HG02885 (cell line): Measurements from ENCODE around the gene STIM1.
A peak's percentile ranks its signal among the peaks of the same experiment; 100 is the strongest.
"Not testable (repeated sequence)": the region's sequence is repeated elsewhere in the genome, so short reads cannot be mapped to it uniquely, and the experiment has no call there.

Experiments
- ATAC-seq: cut with Tn5 transposase; IDR thresholded peaks from one replicate; pipeline ENCODE4 v1.9.1; 2021; ENCODE audit warnings: mild to moderate bottlenecking; ENCODE audit not compliant: unreplicated experiment, poor library complexity

Gene STIM1

GRCh38 chr11:3854977-3855807 lies at the start of gene STIM1:
Gene STIM1 (plus strand): TSS chr11:3855664. CDS start chr11:3856271, 607 bp downstream.
- ATAC-seq = peak; percentile 67

DNA sequence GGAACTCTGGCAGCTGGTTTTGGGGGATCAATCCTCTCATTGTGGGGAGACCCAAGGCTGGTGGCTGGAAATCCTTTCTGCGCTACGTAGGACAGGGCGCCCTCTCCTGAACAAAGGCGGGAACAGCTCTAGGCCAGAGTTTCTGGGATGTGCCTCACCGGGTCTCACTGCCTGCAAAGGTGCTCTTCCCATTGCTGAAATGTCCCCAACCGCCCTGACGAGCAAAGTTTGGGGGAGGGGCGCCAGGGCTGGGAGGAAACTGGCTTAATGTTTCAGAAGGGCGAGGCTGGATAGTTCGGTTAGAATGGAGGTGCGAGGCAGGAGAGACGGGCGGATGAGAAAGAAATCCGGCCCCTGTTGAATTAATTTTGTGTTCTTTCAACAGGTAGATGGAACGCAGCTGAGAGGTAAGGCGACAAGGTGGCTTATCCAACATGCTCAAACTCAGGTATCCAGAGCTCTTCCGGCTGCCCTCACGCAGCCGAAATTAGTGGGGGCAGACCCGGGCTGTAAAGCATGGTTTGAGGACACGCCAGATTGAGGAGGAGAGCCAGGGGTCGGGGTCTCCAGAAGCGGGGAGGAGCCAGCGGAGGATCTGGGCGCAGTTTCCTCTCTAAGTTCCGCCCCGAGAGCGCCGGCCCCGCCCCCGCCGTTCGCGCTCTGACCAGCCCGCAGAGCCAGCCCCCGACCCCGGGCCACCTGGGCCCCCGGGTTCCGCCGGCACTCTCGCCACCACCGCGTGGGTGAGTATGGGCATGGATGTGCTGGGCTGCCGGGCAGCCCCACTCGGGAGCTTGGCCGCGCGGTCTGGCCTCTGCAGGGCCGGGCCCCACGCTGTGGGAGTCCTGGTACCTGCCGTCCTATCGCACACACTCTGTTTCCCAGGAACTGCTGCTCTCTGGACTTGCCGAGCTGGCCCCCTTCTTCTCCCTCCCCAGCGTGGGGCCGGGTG lies 47.3 kb upstream of the STIM1 start, which contains the start of gene PGAP2:
TSS of gene PGAP2 (plus strand) at position 652 of the 952 bp plus-strand sequence. CDS start 2,700 bp downstream, outside the sequence.
- peak; percentile 73 for ATAC-seq

GRCh38 chr11:3808861-3809623 lies 46.4 kb upstream of the STIM1 start:
- peak; percentile 78 for ATAC-seq

DNA sequence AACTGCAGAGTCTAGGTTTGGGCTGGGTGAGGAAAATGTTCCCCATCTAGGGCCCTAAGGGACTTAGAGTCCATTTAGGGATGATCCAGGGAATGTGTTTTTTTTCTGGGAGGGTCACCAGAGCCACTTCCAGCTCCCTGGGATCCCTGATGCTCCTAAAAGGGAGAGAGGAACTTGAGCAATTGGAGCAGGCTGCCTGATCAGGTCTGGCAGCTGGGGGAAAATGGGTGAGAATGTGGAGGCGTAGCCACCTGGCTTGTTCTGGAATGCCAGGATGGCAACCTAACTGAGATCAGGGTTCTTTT lies 45.9 kb upstream of the STIM1 start:
- ATAC-seq = no peak

GRCh38 chr11:3810446-3810845 lies 45.0 kb upstream of the STIM1 start:
- ATAC-seq = no peak

DNA sequence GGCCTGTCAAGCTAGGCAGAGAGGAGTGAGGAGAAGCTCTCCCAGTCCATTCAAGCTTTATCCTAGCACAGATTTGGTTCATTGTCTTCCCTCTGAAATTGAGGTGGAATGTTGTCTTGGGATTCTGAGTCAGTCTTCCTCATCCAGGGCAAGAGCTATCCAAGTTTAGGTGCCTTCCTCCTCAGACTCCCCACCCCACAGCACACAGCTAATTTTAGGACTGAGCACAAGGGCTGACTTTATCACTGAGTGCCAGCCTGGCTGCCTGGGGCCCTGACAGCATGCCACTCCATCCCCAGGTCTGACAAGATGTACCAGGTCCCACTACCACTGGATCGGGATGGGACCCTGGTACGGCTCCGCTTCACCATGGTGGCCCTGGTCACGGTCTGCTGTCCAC lies 44.5 kb upstream of the STIM1 start:
- no peak for ATAC-seq

GRCh38 chr11:3814832-3815231 lies 40.6 kb upstream of the STIM1 start:
- not testable (repeated sequence) for ATAC-seq

DNA sequence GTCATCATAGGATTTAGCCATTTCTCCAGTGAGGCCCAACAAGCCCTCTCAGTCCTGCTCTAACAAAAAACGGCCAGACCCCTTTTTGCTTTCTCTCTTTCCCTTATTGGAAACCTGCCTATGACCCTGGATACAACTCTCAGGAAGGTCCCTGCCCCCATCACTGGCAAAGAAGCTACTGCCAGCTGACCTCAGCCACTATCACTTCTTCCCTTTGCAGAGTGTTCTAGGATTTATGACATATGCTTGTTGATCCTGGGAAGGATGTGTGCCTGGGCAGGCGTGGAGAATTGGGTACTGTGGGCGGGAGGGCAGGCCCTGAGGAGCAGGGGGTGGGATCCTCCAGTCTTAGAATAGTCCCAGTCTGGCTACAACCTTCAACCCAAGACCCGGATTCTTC lies 39.6 kb upstream of the STIM1 start:
- ATAC-seq = no peak

GRCh38 chr11:3816673-3817072 lies 38.8 kb upstream of the STIM1 start:
- ATAC-seq = no peak

- no peak for ATAC-seq
Measured at GRCh38 chr11:3817181-3817800, 38.2 kb upstream of the STIM1 start.

GRCh38 chr11:3820971-3821370 lies 34.5 kb upstream of the STIM1 start:
- ATAC-seq = no peak

GRCh38 chr11:3822312-3822711 lies 33.2 kb upstream of the STIM1 start:
- ATAC-seq = no peak

DNA sequence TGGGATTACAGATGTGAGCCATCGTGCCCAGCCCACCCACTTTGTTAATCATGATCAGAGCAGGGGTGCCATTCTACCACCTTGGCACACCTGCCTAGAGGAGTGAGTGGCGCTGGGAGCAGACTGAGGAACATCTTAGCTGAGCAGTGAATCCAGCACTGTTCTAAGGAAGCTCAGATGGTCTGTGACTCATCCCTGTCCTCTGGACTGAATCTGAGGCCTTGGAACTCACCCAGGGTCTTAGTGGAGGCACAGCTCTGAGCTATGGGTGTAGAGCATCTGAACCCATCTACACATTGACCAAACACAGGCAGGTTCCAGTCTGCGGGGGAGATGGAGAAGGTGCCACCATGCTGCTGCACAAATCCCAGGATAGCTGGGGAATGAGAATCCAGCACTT lies 32.2 kb upstream of the STIM1 start:
- ATAC-seq = no peak

DNA sequence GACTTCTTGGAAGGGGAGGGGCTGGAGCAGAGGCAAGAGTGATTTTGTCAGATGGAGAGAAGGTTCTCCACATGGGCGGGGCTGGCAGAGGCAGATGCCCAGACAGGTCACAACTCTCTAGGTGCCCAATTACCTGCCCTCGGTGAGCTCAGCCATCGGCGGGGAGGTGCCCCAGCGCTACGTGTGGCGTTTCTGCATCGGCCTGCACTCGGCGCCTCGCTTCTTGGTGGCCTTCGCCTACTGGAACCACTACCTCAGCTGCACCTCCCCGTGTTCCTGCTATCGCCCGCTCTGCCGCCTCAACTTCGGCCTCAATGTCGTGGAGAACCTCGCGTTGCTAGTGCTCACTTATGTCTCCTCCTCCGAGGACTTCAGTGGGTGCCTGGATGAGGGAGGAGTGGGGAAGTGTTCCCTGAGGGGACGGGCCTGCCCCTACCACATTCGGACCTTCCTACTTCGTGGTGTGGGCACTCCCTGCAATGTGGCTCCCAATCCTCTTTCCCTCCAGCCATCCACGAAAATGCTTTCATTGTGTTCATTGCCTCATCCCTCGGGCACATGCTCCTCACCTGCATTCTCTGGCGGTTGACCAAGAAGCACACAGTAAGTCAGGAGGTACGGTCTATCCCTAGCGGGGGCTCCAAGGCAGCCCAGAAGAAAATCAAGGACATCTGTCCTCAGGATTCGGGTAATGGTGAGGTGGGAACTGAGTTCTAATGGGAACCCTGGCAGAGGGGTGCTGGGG lies 31.5 kb upstream of the STIM1 start:
- no peak for ATAC-seq

DNA sequence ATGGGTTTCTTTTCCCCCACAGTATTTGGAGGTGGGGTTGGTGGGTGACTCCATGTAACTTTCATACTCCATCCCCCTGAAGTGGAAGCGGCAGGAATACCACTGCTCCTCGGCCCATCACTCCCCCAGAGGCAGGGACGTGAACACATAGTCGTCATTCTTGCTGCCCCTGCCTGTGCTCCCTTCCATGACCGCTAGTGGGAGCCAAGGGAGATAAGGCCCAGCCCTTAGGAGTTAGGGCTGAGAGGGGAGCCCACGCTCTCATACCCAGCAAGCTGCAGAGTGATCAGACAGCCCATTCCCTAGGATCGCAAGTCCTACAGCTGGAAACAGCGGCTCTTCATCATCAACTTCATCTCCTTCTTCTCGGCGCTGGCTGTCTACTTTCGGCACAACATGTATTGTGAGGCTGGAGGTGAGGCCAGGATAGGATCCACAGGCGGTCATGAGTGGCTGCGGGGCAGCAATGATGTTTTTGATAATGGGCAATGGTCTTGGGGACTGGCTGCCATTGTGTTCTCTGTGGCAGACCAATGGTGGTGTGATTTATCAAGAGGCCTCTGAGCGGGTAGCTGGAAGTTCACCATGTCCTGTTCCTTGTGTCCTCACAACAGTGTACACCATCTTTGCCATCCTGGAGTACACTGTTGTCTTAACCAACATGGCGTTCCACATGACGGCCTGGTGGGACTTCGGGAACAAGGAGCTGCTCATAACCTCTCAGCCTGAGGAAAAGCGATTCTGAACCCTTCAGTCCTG lies 30.6 kb upstream of the STIM1 start:
- ATAC-seq = peak; percentile 88

DNA sequence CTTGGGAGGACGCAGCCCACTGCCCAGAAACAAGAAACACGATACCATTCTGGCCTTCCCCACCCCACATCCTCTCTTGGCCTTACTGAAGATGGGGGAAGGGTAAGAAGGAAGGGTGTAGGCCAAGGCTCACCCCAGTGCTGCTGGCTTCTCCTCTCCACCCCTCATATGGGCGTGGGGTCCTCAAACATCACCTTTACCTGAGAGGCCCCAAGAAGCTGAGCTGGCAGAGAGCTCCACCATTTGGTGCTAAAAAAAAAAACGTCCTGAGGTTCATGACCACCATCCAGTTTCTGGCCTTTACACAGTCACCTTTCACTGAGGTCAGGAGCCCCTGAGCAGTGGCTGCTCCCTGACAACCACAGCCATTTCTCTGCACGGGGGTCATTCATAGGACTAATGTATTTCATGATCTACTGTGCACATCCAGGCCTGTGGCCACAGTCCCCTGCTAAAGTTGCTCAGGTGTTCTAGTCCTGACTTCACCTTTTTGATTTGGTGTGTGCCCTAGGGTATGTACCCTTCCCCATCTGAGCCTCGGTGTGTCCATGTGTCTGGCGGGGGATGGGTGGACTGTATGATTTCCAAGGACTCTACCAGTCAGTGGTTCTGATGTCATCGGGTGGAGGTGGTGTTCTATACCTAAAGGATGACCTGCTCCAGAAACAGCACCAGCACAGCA lies 29.9 kb upstream of the STIM1 start:
- no peak for ATAC-seq

- ATAC-seq = no peak
Measured at GRCh38 chr11:3826721-3827120, 28.7 kb upstream of the STIM1 start.
